Activated naive CD4-positive, alpha-beta T cell treated with anti-CD3 and anti-CD28 coated beads, Interleukin-2, amount 50 U/mL, for 72 hours (primary cell): ENCODE measurements around the gene STRIP1. TPM values are rescaled to one million over a fixed set of nuclear protein-coding genes. Genes with fewer than 3 reads are reported as not detected.

Source experiments
- ATAC-seq, 2 donors: fragments of 150-1000 bp; cut with Tn5 transposase; 2 replicates each; pipeline ENCODE4 v1.10.0; 2021; ENCODE audit warnings: mild to moderate bottlenecking in 2 of 2, moderate library complexity in 2 of 2
- DNase-seq, 2 donors: peaks; one replicate each; pipeline ENCODE4 v3.0.0; 2021 to 2022; ENCODE audit warnings: low spot score in 2 of 2
- H3K27ac Mint-ChIP-seq, 2 donors: one replicate each; pipeline ENCODE4 v1.8.0; 2022; ENCODE audit warnings: mild to moderate bottlenecking in 2 of 2, mixed read lengths in 2 of 2
- H3K36me3 Mint-ChIP-seq, 2 donors: one replicate each; pipeline ENCODE4 v1.8.0; 2022; ENCODE audit warnings: mixed read lengths in 2 of 2
- H3K9me3 Mint-ChIP-seq, 2 donors: one replicate each; pipeline ENCODE4 v1.8.0; 2022; ENCODE audit warnings: mixed read lengths in 2 of 2
- total RNA-seq, 2 donors: library from RNA; stranded (reverse); gene quantifications; one replicate each; pipeline ENCODE4 v1.2.3, GENCODE V29; 2022

STRIP1 gene
- total RNA-seq, 2 donors from 2014 or later: 26.5 to 39.8 TPM

DNA sequence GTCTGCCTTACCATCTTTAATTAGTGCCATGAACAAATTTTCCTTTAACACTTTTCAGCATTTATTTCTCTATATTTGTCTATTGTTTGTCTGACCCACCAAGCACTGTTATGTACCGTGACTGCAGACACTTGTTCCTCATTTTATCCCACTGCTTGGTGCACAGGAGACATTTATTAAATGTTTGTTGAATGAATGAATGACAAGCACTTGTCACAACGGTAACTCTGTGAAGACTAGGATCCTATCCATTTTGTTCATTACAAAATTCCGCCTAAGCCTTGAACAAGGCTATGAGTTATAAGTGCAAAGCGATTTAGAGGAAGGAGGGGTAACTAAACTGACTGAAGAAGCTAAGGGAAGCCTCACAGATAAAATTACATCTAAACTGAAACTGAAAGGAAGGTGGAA is 379 bp upstream of the STRIP1 start:
- peak overlapping the region; percentile 65 to 94 for H3K27ac Mint-ChIP-seq
- ATAC-seq (no peak), DNase-seq (no peak)
- H3K9me3 Mint-ChIP-seq: peaks cover 8 to 13% of the 10 kb centered on the region in 2 donors
- peaks cover 6 to 20% of the 10 kb centered on the region in 2 donors for H3K36me3 Mint-ChIP-seq

GRCh38 chr1:110035236-110035752 is 870 bp downstream of the STRIP1 start:
- Mint-ChIP-seq H3K9me3 (peaks cover 8 to 13% of the 10 kb centered on the region in 2 donors), H3K27ac (peak overlapping the region; percentile 92 to 94), H3K36me3 (peaks cover 6 to 23% of the 10 kb centered on the region in 2 donors)
- DNase-seq: no peak
- no peak for ATAC-seq

DNA sequence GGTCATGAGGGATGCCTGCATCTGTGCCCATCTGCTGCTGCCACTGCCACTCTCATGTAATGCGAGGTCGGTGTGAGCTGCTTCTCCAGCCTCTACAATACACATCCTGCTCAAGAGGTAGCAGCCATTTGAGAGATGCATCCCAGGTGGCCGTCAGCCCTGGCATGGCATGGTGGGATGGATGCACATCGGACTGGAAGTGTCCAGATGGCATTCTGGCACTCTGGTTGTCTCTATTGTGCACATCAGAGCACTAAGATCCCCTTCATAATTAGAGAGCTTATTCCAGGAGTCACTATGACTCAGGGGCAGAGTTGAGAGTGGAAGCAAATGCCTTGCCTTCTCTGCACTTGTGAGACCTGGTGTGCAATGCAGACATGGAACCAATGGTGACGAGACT is 3.8 kb downstream of the STRIP1 start:
- Mint-ChIP-seq H3K9me3 (peaks cover 7 to 8% of the 10 kb centered on the region in 2 donors), H3K36me3 (peaks cover 6 to 26% of the 10 kb centered on the region in 2 donors), H3K27ac (no peak overlapping the region)
- ATAC-seq (no peak), DNase-seq (no peak)

DNA sequence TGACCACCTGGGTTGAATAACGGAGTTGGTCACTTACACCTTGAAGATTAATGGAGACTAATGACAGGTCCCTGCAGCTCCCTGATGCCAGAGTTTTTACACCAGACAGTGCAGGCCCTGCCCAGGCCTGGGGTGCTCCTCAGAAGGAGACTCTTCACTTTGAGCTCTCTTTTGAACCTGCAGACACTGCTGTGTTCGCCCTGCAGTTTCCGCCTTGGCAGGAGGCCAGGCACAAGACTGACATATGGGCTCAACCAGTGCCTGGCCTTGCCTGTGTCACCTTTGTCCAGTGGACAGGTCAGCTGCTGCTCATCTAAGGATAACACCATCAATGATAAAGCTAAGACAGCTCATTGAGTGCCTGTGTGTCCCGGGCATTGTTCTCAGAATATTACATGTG is 5.2 kb downstream of the STRIP1 start:
- Mint-ChIP-seq H3K36me3 (peaks cover 6 to 23% of the 10 kb centered on the region in 2 donors), H3K27ac (peak overlapping the region in 1 of 2 donors; percentile 57), H3K9me3 (no peaks in the 10 kb centered on the region)
- no peak for DNase-seq
- no peak for ATAC-seq

- Mint-ChIP-seq H3K9me3 (no peaks in the 10 kb centered on the region), H3K27ac (peak overlapping the region in 1 of 2 donors; percentile 57), H3K36me3 (peaks cover 6 to 26% of the 10 kb centered on the region in 2 donors)
- peak; percentile 64 to 87 for ATAC-seq
- DNase-seq: no peak
Observed at GRCh38 chr1:110040548-110040947, 6.1 kb downstream of the STRIP1 start.

DNA sequence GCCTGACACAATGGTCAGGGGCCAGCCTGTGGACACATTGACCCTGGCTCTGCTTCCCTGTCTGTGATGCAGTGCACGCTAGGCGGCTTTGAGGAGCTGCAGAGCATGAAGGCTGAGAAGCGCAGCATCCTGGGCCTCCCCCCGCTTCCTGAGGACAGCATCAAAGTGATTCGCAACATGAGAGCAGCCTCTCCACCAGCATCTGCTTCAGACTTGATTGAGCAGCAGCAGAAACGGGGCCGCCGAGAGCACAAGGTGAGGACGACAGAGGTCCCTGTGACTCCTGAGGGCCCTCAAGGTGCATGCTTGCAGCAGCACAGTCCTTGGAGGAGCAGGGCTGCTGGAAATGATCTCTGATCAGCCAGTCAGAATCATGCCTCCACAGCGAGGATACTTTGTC is 8.6 kb downstream of the STRIP1 start:
- H3K9me3 Mint-ChIP-seq: no peaks in the 10 kb centered on the region
- no peak overlapping the region for H3K27ac Mint-ChIP-seq
- DNase-seq (no peak), ATAC-seq (no peak)
- peaks cover 11 to 27% of the 10 kb centered on the region in 2 donors for H3K36me3 Mint-ChIP-seq

DNA sequence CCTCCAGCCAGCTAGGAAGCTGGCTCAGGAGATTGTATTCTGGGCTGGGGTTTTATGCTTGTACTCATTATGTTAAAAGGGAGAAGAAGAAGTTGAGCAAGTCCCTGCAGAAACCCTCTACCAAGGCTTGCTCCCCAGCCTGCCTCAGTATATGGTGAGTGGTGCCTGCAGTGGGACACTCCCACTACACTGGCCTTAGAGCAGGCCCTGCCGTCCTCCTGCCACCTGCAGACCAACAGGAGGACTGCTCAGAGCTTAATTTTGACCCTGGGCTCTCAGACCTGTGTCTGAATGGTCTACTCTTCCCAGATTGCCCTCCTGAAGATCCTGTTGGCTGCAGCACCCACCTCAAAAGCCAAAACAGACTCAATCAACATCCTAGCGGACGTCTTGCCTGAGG is 13.0 kb downstream of the STRIP1 start:
- ATAC-seq: no peak
- Mint-ChIP-seq H3K27ac (no peak overlapping the region), H3K9me3 (no peaks in the 10 kb centered on the region), H3K36me3 (peaks cover 14% of the 10 kb centered on the region in 2 donors)
- DNase-seq: no peak

GRCh38 chr1:110048240-110048639 is 13.8 kb downstream of the STRIP1 start:
- Mint-ChIP-seq H3K36me3 (peaks cover 14% of the 10 kb centered on the region in 2 donors), H3K9me3 (no peaks in the 10 kb centered on the region), H3K27ac (peak overlapping the region in 1 of 2 donors; percentile 13)
- no peak for ATAC-seq
- no peak for DNase-seq

DNA sequence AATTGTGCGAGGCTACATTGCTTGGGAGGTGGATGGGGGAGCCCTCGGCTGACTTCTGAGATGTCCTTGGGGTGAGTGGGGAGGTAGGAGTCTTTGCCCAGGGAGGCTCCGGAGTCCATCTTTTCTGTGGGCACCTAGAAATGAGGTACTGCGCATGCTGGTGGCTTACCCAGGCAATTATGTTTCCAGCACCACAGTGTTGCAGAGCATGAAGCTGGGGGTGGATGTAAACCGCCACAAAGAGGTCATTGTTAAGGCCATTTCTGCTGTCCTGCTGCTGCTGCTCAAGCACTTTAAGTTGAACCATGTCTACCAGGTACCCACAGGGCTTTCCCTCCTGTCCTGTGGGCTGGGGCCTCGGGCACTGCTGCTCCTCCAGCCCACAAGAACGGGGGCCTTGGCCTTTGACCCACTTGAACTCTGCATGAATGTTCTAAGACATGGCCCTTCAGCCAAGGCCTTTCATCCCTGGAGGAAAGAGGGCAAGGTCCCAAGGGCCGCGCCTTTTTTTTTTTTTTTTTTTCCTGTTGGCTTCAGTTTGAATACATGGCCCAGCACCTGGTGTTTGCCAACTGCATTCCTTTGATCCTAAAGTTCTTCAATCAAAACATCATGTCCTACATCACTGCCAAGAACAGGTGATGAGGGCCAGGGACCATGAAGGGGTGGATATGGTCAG is 14.6 kb downstream of the STRIP1 start:
- H3K9me3 Mint-ChIP-seq: no peaks in the 10 kb centered on the region
- no peak for DNase-seq
- peak overlapping the region in 1 of 2 donors; percentile 13 for H3K27ac Mint-ChIP-seq
- no peak for ATAC-seq
- peaks cover 9 to 14% of the 10 kb centered on the region in 2 donors for H3K36me3 Mint-ChIP-seq

- ATAC-seq (no peak), DNase-seq (no peak)
- H3K36me3 Mint-ChIP-seq: peaks cover 8 to 14% of the 10 kb centered on the region in 2 donors
- no peaks in the 10 kb centered on the region for H3K9me3 Mint-ChIP-seq
- peak overlapping the region in 1 of 2 donors; percentile 68 for H3K27ac Mint-ChIP-seq
Observed at GRCh38 chr1:110049801-110050601, 15.6 kb downstream of the STRIP1 start.

DNA sequence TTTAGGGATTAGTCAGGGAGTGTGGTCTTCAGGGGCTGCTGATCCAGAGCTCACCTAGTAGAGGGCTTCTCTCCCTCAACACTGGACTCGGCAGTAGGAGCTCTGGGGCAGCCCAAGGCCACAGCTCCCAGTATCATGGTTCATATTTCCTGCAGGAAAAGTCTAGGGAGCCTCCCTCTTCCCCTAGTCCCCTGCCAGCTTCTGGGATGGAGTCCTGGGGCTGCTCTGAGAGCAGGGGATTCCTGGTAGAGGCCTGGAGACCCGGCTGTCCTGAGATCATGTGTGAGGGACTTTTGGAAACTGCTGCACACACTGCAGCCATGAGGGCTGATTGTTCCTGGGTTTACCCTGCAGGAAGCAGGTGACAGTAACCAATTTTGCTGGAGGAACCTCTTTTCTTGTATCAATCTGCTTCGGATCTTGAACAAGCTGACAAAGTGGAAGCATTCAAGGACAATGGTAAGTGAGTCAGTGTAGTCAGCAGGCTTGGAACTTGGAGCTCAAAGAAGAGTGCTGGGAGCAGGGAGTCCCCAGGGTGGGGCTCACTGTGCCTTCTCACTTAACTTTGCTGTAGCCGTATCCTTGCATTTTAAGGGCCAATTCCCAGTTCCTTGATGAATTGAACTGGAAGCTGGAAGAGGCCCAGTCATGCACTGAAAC is 16.3 kb downstream of the STRIP1 start:
- Mint-ChIP-seq H3K36me3 (peaks cover 4 to 14% of the 10 kb centered on the region in 2 donors), H3K27ac (peak overlapping the region in 1 of 2 donors; percentile 68), H3K9me3 (no peaks in the 10 kb centered on the region)
- ATAC-seq (no peak), DNase-seq (no peak)

- no peak for ATAC-seq
- H3K27ac Mint-ChIP-seq: no peak overlapping the region
- peaks cover 4 to 12% of the 10 kb centered on the region in 2 donors for H3K36me3 Mint-ChIP-seq
- H3K9me3 Mint-ChIP-seq: no peaks in the 10 kb centered on the region
- DNase-seq: no peak
Observed at GRCh38 chr1:110051262-110051648, 16.8 kb downstream of the STRIP1 start.

DNA sequence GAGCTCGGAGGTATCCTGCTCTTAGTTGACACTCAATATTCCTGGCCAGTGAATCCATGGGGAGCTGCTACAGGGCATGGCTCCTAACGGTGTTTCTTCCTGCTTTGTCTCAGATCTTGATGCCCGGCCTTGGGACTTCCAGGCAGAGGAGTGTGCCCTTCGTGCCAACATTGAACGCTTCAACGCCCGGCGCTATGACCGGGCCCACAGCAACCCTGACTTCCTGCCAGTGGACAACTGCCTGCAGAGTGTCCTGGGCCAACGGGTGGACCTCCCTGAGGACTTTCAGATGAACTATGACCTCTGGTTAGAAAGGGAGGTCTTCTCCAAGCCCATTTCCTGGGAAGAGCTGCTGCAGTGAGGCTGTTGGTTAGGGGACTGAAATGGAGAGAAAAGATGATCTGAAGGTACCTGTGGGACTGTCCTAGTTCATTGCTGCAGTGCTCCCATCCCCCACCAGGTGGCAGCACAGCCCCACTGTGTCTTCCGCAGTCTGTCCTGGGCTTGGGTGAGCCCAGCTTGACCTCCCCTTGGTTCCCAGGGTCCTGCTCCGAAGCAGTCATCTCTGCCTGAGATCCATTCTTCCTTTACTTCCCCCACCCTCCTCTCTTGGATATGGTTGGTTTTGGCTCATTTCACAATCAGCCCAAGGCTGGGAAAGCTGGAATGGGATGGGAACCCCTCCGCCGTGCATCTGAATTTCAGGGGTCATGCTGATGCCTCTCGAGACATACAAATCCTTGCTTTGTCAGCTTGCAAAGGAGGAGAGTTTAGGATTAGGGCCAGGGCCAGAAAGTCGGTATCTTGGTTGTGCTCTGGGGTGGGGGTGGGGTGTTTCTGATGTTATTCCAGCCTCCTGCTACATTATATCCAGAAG is 19.4 kb downstream of the STRIP1 start:
- no peak overlapping the region for H3K27ac Mint-ChIP-seq
- DNase-seq (peak; percentile 63 to 86), ATAC-seq (peak; percentile 82)
- H3K9me3 Mint-ChIP-seq: no peaks in the 10 kb centered on the region
- peaks cover under 1 to 4% of the 10 kb centered on the region in 2 donors for H3K36me3 Mint-ChIP-seq

- Mint-ChIP-seq H3K9me3 (no peaks in the 10 kb centered on the region), H3K36me3 (peaks cover 4 to 8% of the 10 kb centered on the region in 2 donors), H3K27ac (peak overlapping the region in 1 of 2 donors; percentile 51)
- no peak for ATAC-seq
- DNase-seq: no peak
Observed at GRCh38 chr1:110055493-110056284, 21.3 kb downstream of the STRIP1 start.

DNA sequence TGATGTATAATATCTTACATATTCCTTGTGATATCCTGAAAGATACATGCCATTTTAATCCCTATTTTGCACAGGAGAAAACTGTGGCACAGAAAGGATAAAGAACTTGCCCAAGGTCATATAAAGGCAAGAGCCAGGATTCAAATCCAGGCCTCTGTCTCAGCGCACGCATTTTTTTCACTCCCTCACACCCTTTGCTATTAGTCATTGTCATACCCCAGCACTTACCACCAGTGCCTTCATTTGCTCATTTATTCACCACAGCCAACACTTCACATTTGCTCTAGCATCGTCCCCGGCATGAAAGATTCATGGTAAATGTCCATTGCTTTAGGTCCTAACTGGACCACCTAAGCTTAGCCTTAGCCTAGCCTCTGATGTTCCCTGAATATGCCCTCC is 21.9 kb downstream of the STRIP1 start:
- Mint-ChIP-seq H3K27ac (no peak overlapping the region), H3K36me3 (peaks cover 4 to 8% of the 10 kb centered on the region in 2 donors)

More for the DNA sequence above, 21.9 kb downstream of the STRIP1 start:
- ATAC-seq (no peak), DNase-seq (no peak)
- H3K9me3 Mint-ChIP-seq: no peaks in the 10 kb centered on the region
